Measurements from ENCODE around the gene LRP3. TPM values are rescaled to one million over a fixed set of nuclear protein-coding genes. Genes with fewer than 3 reads are reported as not detected.

LRP3 gene
- total and polyA plus RNA-seq, 2 donors (not counting 1 experiment from before 2014, with no cell fraction given) = 0.10 TPM; not detected in 1

DNA sequence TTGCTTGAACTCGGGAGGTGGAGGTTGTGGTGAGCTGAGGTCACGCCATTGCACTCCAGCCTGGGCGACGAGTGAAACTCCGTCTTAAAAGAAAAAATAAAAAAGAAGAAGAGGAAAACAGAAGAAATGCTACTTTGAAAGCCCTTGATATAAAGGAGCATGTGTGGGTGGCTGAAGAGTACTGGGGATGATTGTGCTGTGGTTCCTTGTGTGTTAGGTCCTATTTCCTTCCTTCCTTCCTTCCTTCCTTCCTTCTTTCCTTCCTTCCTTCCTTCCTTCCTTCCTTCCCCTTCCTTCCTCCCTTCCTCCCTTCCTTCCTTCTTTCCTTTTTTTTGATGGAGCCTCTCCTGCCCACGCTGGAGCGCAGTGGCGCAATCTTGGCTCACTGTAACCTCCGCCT, 47.9 kb upstream of the LRP3 start:
- intact Hi-C loops (cut with micrococcal nuclease) = no loop called here
- POLR2A ChIA-PET = no interaction called here

DNA sequence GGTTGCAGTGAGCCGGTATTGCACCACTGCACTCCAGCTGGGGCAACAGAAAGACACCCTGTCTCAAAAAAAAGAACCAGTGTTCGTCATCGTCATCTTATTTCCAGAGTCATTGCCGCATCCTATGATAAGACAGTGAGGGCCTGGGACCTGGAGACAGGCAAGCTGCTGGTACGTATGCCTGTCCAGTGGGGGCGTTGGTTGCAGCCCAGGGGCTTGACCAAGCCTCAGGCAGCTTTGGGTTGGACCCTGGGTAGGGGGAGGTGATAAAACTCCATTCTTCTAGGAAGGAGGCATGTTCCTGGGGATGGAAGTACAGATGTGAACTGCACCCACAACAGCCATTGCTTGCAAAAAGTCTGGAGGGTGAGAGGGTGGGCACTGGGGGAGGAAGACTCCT, 46.6 kb upstream of the LRP3 start:
- no peaks in the 10 kb centered on the region for H3K9me3 Mint-ChIP-seq (ENCODE audit: insufficient read depth)
- no peak for ATAC-seq (ENCODE audit: low read depth)
- Histone ChIP-seq H3K4me1 (ENCODE audit: control insufficient read depth in 2 of 2, insufficient read depth in 2 of 2, low read length in 2 of 2) (peaks cover 0 to 5% of the 10 kb centered on the region in 2 donors), H4K20me1 (ENCODE audit: control insufficient read depth, insufficient read depth, low read length, poor library complexity, severe bottlenecking) (no peaks in the 10 kb centered on the region), H3K36me3 (replicated peaks in 1 of 2; ENCODE audit: control extremely low read depth in 1 of 2, control insufficient read depth in 1 of 2, extremely low read depth in 1 of 2, insufficient read depth in 2 of 2, low read length in 1 of 2) (no peaks in the 10 kb centered on the region), H3K79me2 (ENCODE audit: control insufficient read depth, insufficient read depth, low read length) (no peaks in the 10 kb centered on the region), H3K4me2 (replicated peaks; ENCODE audit: low read depth, low read length, poor library complexity, severe bottlenecking) (no peak overlapping the region), H3K27me3 (replicated peaks in 1 of 4; ENCODE audit: control extremely low read depth in 1 of 4, control insufficient read depth in 3 of 4, insufficient read depth in 4 of 4, low read length in 3 of 4) (no peaks in the 10 kb centered on the region), H2AFZ (ENCODE audit: insufficient read depth, low read depth, low read length, poor library complexity, severe bottlenecking) (no peak overlapping the region), H3K9me3 (ENCODE audit: control extremely low read depth in 1 of 3, control insufficient read depth in 2 of 3, insufficient read depth in 1 of 3, low read length in 2 of 3) (peaks cover 0 to 6% (median 0%) of the 10 kb centered on the region in 3 donors), H3K4me3 (ENCODE audit: control extremely low read depth in 1 of 5, extremely low read depth in 1 of 5, insufficient read depth in 1 of 5, low read depth in 2 of 5, low read length in 4 of 5) (no peak overlapping the region), H3K9ac (ENCODE audit: low read length) (no peak overlapping the region), H3K27ac (ENCODE audit: low read length in 2 of 2) (no peak overlapping the region)
- H3K27ac Mint-ChIP-seq = no peak overlapping the region
- TF ChIP-seq, protein P1, sequence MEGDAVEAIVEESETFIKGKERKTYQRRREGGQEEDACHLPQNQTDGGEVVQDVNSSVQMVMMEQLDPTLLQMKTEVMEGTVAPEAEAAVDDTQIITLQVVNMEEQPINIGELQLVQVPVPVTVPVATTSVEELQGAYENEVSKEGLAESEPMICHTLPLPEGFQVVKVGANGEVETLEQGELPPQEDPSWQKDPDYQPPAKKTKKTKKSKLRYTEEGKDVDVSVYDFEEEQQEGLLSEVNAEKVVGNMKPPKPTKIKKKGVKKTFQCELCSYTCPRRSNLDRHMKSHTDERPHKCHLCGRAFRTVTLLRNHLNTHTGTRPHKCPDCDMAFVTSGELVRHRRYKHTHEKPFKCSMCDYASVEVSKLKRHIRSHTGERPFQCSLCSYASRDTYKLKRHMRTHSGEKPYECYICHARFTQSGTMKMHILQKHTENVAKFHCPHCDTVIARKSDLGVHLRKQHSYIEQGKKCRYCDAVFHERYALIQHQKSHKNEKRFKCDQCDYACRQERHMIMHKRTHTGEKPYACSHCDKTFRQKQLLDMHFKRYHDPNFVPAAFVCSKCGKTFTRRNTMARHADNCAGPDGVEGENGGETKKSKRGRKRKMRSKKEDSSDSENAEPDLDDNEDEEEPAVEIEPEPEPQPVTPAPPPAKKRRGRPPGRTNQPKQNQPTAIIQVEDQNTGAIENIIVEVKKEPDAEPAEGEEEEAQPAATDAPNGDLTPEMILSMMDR (IDR thresholded peaks at IDR 0.05) = no peak
- POLR2A ChIA-PET = no interaction called here
- H3K27me3 Mint-ChIP-seq = peaks cover 5% of the 10 kb centered on the region
- CTCF ChIA-PET = interaction anchor here (3.9 kb wide), 1 partner anchor 38 kb away, joined by 58 read pairs; no protein-coding TSS in a partner anchor
- no peak for DNase-seq
- intact Hi-C loops (cut with micrococcal nuclease) = no loop called here
- H3K4me3 Mint-ChIP-seq = no peak overlapping the region
- H3K4me1 Mint-ChIP-seq = peaks cover 4% of the 10 kb centered on the region
- WGBS (ENCODE audit: insufficient coverage) = 86% methylated on average over 6 of the region's 6 CpGs

More for the DNA sequence above, 47.9 kb upstream of the LRP3 start:
- H3K9ac ChIP-seq (ENCODE audit: low read length) = no peak overlapping the region
- TF ChIP-seq, protein P1 (IDR thresholded peaks at IDR 0.05) = no peak
- no peak for TF ChIP-seq EZH2 (IDR thresholded peaks at IDR 0.05; ENCODE audit: borderline replicate concordance, insufficient read depth, low read depth, low read length, poor library complexity, severe bottlenecking)
- H3K9me3 Mint-ChIP-seq (ENCODE audit: insufficient read depth) = no peaks in the 10 kb centered on the region
- peaks cover 8% of the 10 kb centered on the region for H3K27me3 Mint-ChIP-seq
- no peaks in the 10 kb centered on the region for H3K27me3 ChIP-seq (replicated peaks in 1 of 4; ENCODE audit: control extremely low read depth in 1 of 4, control insufficient read depth in 3 of 4, insufficient read depth in 4 of 4, low read length in 3 of 4)
- WGBS (ENCODE audit: insufficient coverage) = 94% methylated on average over 9 of the region's 9 CpGs
- H3K79me2 ChIP-seq (ENCODE audit: control insufficient read depth, insufficient read depth, low read length) = no peaks in the 10 kb centered on the region
- H4K20me1 ChIP-seq (ENCODE audit: control insufficient read depth, insufficient read depth, low read length, poor library complexity, severe bottlenecking) = no peaks in the 10 kb centered on the region
- CTCF ChIA-PET = interaction anchor here (0.7 to 3.9 kb wide), 2 partner anchors 21 to 39 kb away, joined by 3 to 58 read pairs; no protein-coding TSS in a partner anchor
- no peak overlapping the region for H3K4me3 ChIP-seq (ENCODE audit: control extremely low read depth in 1 of 5, extremely low read depth in 1 of 5, insufficient read depth in 1 of 5, low read depth in 2 of 5, low read length in 4 of 5)
- H3K27ac ChIP-seq (ENCODE audit: low read length in 2 of 2) = no peak overlapping the region
- no peak for DNase-seq
- H3K9me3 ChIP-seq (ENCODE audit: control extremely low read depth in 1 of 3, control insufficient read depth in 2 of 3, insufficient read depth in 1 of 3, low read length in 2 of 3) = peaks cover 0 to 6% (median 0%) of the 10 kb centered on the region in 3 donors
- H3K36me3 ChIP-seq (replicated peaks in 1 of 2; ENCODE audit: control extremely low read depth in 1 of 2, control insufficient read depth in 1 of 2, extremely low read depth in 1 of 2, insufficient read depth in 2 of 2, low read length in 1 of 2) = no peaks in the 10 kb centered on the region
- H3K4me3 Mint-ChIP-seq = no peak overlapping the region
- no peak for ATAC-seq (ENCODE audit: low read depth)
- H2AFZ ChIP-seq (ENCODE audit: insufficient read depth, low read depth, low read length, poor library complexity, severe bottlenecking) = no peak overlapping the region
- peaks cover 4% of the 10 kb centered on the region for H3K4me1 Mint-ChIP-seq
- no peak overlapping the region for H3K27ac Mint-ChIP-seq
- no peak overlapping the region for H3K4me2 ChIP-seq (replicated peaks; ENCODE audit: low read depth, low read length, poor library complexity, severe bottlenecking)
- H3K4me1 ChIP-seq (ENCODE audit: control insufficient read depth in 2 of 2, insufficient read depth in 2 of 2, low read length in 2 of 2) = peaks cover 0 to 5% of the 10 kb centered on the region in 2 donors

All from B cell (primary cell).